GM10266 (cell line): ENCODE results near the gene TAS1R2.

Experiments
- DNase-seq: peaks from one replicate; pipeline ENCODE4 v3.0.0; 2012; ENCODE audit errors: extremely low spot score
- TF ChIP-seq, protein P1 (sequence below): IDR thresholded peaks from 2 replicates; pipeline ENCODE4 v1.5.1; 2012; ENCODE audit warnings: mild to moderate bottlenecking, low read depth; ENCODE audit not compliant: control insufficient read depth, insufficient read depth; ENCODE audit errors: missing control alignments

TAS1R2 gene

DNA sequence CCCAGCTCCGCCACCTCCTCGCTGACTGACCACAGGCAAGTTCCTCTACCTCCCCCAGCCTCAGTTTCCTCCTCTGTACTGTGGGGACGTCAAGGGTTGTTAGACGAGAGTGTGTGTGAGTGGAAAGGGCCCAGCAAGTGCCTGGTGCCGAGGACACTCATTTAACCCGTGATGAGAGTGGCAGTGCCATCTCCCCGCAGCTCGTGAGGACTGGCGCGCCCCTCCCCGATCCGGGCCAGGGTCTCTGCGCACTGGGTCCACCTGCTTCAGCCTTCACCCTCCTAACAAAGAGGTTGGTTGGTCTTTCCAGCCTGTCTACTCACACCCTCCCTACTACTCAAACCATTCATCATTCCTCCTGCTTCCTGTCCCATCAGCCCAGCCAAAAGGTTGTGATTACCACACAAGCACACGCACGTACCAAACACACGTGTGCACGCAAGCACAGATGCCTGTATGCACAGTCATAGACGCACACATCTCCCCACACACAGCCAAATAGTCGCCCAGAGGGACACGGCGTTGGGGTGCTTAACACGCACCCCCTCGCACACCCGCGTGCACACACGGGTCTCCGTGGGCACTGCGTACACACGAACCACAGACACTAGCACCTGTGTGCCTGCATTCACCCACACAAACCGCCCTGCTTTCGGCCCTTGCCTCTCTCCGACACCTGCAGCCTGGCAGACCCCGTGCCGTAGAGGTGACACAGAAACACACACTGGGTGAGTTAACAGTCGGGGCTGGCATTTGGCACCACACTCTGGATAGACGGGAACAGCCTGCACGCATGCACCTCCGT is 39.3 kb downstream of the TAS1R2 start:
- TF ChIP-seq, protein P1, sequence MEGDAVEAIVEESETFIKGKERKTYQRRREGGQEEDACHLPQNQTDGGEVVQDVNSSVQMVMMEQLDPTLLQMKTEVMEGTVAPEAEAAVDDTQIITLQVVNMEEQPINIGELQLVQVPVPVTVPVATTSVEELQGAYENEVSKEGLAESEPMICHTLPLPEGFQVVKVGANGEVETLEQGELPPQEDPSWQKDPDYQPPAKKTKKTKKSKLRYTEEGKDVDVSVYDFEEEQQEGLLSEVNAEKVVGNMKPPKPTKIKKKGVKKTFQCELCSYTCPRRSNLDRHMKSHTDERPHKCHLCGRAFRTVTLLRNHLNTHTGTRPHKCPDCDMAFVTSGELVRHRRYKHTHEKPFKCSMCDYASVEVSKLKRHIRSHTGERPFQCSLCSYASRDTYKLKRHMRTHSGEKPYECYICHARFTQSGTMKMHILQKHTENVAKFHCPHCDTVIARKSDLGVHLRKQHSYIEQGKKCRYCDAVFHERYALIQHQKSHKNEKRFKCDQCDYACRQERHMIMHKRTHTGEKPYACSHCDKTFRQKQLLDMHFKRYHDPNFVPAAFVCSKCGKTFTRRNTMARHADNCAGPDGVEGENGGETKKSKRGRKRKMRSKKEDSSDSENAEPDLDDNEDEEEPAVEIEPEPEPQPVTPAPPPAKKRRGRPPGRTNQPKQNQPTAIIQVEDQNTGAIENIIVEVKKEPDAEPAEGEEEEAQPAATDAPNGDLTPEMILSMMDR, result no peak
- no peak for DNase-seq

- TF ChIP-seq, protein P1, result no peak
Observed at GRCh38 chr1:18819203-18819602, 40.3 kb downstream of the TAS1R2 start.

DNA sequence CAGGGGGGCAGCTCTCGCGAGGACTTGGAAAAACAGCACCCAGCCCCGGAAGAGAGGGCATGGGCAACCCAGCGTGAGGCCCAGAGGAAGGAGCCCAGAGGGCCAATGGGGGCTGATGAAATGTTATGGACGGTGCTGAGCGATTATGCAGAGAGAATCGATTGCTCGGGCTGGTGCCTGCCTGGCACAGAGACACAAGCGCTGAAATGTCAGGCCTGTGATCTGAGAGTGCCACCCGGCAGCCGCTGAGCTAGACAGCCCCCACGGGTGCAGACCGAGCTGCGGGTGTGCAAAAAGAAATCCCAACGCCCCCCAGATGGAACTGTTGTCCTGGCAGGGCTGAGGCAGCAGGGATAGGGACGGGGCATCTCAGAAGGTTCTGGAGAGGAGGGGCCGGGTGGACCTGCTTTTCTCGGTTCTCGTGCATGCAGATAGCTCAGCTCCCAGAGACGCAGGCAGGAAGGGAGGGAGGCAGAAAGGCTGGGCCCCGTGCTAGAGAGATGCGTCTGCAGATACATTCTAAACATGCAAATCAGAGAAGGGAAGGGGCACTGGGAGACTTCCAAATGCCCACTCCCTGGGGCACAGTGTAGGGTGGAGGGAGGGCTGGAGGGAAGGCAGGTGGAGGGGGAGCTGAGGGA is 41.5 kb downstream of the TAS1R2 start:
- no peak for DNase-seq
- TF ChIP-seq, protein P1, result no peak

More at GRCh38 chr1:18819203-18819602, 40.3 kb downstream of the TAS1R2 start:
- no peak for DNase-seq

DNA sequence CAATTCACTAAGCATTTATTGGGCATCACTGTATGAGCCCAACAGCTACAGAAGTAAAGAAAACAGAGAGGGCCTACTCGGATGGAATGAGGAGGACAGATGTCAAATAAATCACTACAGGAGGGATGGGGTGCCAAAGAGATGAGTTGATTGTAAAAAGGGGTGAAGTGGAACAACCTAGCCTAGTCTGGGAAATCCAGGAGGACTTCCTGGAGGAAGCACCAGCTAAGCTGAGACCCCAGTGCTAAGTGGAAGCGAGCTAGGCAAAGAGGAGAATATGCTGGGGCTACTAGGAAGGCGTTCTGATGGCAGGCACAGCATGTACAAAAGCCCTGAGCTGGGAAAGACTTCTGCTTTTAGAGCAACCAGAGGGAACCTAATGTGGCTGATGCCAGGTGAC is 42.1 kb downstream of the TAS1R2 start:
- no peak for DNase-seq
- TF ChIP-seq, protein P1, result no peak

DNA sequence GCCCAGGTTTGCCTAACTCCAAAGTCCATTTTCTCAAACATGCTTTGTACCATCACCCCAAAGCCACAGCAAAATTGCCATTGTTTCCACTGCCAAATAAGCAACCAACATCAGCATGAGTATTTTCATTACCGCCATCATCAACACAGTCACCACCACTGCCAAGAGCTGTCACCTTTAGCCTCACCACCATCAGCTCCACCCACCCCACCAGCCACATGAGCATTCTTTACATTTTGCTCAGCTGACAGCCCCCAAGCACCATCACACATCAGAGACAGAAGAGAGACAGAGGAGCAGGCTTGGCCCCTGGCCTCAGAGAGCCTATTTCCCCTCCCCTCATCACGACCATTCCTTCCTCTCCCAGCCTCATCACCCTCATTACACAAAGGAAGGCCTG is 42.7 kb downstream of the TAS1R2 start:
- TF ChIP-seq, protein P1, result no peak
- no peak for DNase-seq

- TF ChIP-seq, protein P1, result no peak
- no peak for DNase-seq
Observed at GRCh38 chr1:18814874-18815531, 44.5 kb downstream of the TAS1R2 start.
